ENCODE results near the gene UBE2V1.

- TF ChIP-seq CTCF (IDR thresholded peaks at IDR 0.05) (no peak), EZH2 (IDR thresholded peaks at IDR 0.05; ENCODE audit: borderline replicate concordance, insufficient read depth, low read depth, low read length, poor library complexity, severe bottlenecking) (no peak)
These were observed 76.2 kb downstream of the UBE2V1 start for GRCh38 chr20:50036703-50037102.
